Transverse colon (tissue), 4 donors: ENCODE results near the gene KCNJ16. TPM values are rescaled to one million over a fixed set of nuclear protein-coding genes. Genes with fewer than 3 reads are reported as not detected.

Experiments used
- DNase-seq: peaks from one replicate; pipeline ENCODE4 v3.0.0-alpha.2; 2019
- H3K27ac ChIP-seq, 4 donors: fragments of 200-600 bp; sonication (generic); 2 replicates each; pipeline ENCODE4 v1.5.1; 2016 to 2018; ENCODE audit warnings: inconsistent platforms in 4 of 4
- H3K27me3 ChIP-seq: fragments of 200-600 bp; sonication (generic); 2 replicates; pipeline ENCODE4 v1.5.1; 2017; ENCODE audit warnings: inconsistent platforms
- H3K36me3 ChIP-seq, 4 donors: fragments of 200-600 bp; sonication (generic); 2 replicates each; pipeline ENCODE4 v1.5.1; 2017 to 2019; ENCODE audit warnings: inconsistent platforms in 4 of 4
- H3K4me1 ChIP-seq, 4 donors: fragments of 200-600 bp; sonication (generic); 2 replicates each; pipeline ENCODE4 v1.5.1; 2017 to 2020; ENCODE audit warnings: inconsistent platforms in 4 of 4
- H3K4me3 ChIP-seq, 4 donors: fragments of 200-600 bp; sonication (generic); 1 replicate in 1 of 4; 2 replicates in 3 of 4; pipeline versions ENCODE4 v1.5.1 to v1.6.1; 2017 to 2019; ENCODE audit warnings: inconsistent platforms in 4 of 4
- H3K9me3 ChIP-seq, 2 donors: fragments of 200-600 bp; sonication (generic); 2 replicates each; pipeline ENCODE4 v1.5.1; 2017 to 2019; ENCODE audit warnings: inconsistent platforms in 2 of 2
- CTCF ChIP-seq, 5 experiments: fragments of 200-600 bp in 3 of 5; fragments of 450-650 bp in 2 of 5; sonication (generic) in 3 of 5; IDR thresholded peaks; 1 replicate in 2 of 5; 2 replicates in 3 of 5; pipeline ENCODE4 v1.5.1; 2016 to 2017; ENCODE audit warnings: antibody characterized with exemption in 5 of 5, inconsistent platforms in 3 of 5, mild to moderate bottlenecking in 2 of 5, moderate library complexity in 1 of 5
- EP300 ChIP-seq: sonication (generic); formaldehyde crosslinking; IDR thresholded peaks from one replicate; pipeline ENCODE4 v1.6.1; 2017; ENCODE audit warnings: antibody characterized with exemption, low read depth
- POLR2A ChIP-seq: fragments of 450-650 bp; IDR thresholded peaks from one replicate; pipeline ENCODE4 v1.6.1; 2016; ENCODE audit warnings: antibody characterized with exemption, mild to moderate bottlenecking, moderate library complexity
- POLR2AphosphoS5 ChIP-seq, 3 donors: sonication (generic); formaldehyde crosslinking; IDR thresholded peaks; one replicate each; pipeline ENCODE4 v1.6.1; 2016; ENCODE audit warnings: antibody characterized with exemption in 3 of 3
- WGBS, 2 donors: methylation state at CpG; one replicate each; pipeline ENCODE4 v1.1.5; 2018; ENCODE audit warnings: low coverage in 1 of 2; 5-methylcytosine and 5-hydroxymethylcytosine counted together
- in situ Hi-C, 4 donors: fragments of 200-750 bp; cut with MboI; loops; one replicate each; pipeline versions ENCODE4 v1.15.0 to v1.15.1; 2017; ENCODE audit warnings: low sequenced_read_pairs in 3 of 4, low pct_ligation_motif_present in 1 of 4, low pct_unique_long_range_greater_than_20kb in 1 of 4
- intact Hi-C: fragments of 100-400 bp; cut with DNase I; formaldehyde crosslinking; loops from one replicate; pipeline ENCODE4 v1.15.1; 2023; ENCODE audit warnings: low total_unique reads
- total RNA-seq, 4 donors: library from RNA; depleted of rRNA; stranded (reverse); fragments of >200 nt; gene quantifications; one replicate each; pipeline ENCODE4 v1.1.0, GENCODE V29; 2016

Gene KCNJ16
- total RNA-seq, 4 donors from 2014 or later = 0.27 TPM; not detected in 3

- H3K4me1 ChIP-seq = peaks cover 3 to 16% (median 11%) of the 10 kb centered on the region in 4 donors
- TF ChIP-seq POLR2AphosphoS5 (IDR thresholded peaks at IDR 0.05) (no peak), CTCF (IDR thresholded peaks at IDR 0.05) (no peak), POLR2A (no peak), EP300 (no peak)
- in situ Hi-C loops = no loop called here
- no peak overlapping the region for H3K4me3 ChIP-seq
- no peak overlapping the region for H3K27ac ChIP-seq
- H3K9me3 ChIP-seq = no peaks in the 10 kb centered on the region
- DNase-seq = no peak
- 94 to 96% methylated on average over 3 to 11 of the region's 11 CpGs for WGBS, 2 donors
- H3K27me3 ChIP-seq = no peaks in the 10 kb centered on the region
- no peaks in the 10 kb centered on the region for H3K36me3 ChIP-seq
- intact Hi-C loops = loop anchor here (10.0 kb wide), 1 partner anchor 528 kb away; no protein-coding TSS in a partner anchor
These were observed 57.5 kb downstream of the KCNJ16 start for GRCh38 chr17:70132505-70132904.

GRCh38 chr17:70134042-70134441 is 59.0 kb downstream of the KCNJ16 start:
- H3K36me3 ChIP-seq = no peaks in the 10 kb centered on the region
- intact Hi-C loops = loop anchor here (10.0 kb wide), 1 partner anchor 529 kb away; no protein-coding TSS in a partner anchor
- WGBS, 2 donors = 80 to 81% methylated on average over 7 to 8 of the region's 8 CpGs
- DNase-seq = no peak
- H3K4me3 ChIP-seq = no peak overlapping the region
- H3K27me3 ChIP-seq = no peaks in the 10 kb centered on the region
- H3K9me3 ChIP-seq = no peaks in the 10 kb centered on the region
- no peak overlapping the region for H3K27ac ChIP-seq
- no peak for TF ChIP-seq POLR2AphosphoS5 (IDR thresholded peaks at IDR 0.05)
- no peak for TF ChIP-seq CTCF (IDR thresholded peaks at IDR 0.05)
- TF ChIP-seq EP300 = no peak
- TF ChIP-seq POLR2A = no peak
- in situ Hi-C loops = no loop called here
- H3K4me1 ChIP-seq = peaks cover 3 to 31% (median 17%) of the 10 kb centered on the region in 4 donors

GRCh38 chr17:70134777-70135176 is 59.8 kb downstream of the KCNJ16 start:
- no peak overlapping the region for H3K4me3 ChIP-seq
- no peaks in the 10 kb centered on the region for H3K36me3 ChIP-seq
- intact Hi-C loops (loop anchor here (10.0 kb wide), 1 partner anchor 530 kb away; no protein-coding TSS in a partner anchor), in situ Hi-C loops (no loop called here)
- no peaks in the 10 kb centered on the region for H3K27me3 ChIP-seq
- WGBS, 2 donors = 38 to 75% methylated on average over 1 of the region's 1 CpG
- H3K27ac ChIP-seq = no peak overlapping the region
- peaks cover 3 to 38% (median 18%) of the 10 kb centered on the region in 4 donors for H3K4me1 ChIP-seq
- no peak for TF ChIP-seq CTCF (IDR thresholded peaks at IDR 0.05)
- no peaks in the 10 kb centered on the region for H3K9me3 ChIP-seq
- no peak for DNase-seq

GRCh38 chr17:70136131-70136530 is 61.1 kb downstream of the KCNJ16 start:
- peaks cover 3 to 40% (median 18%) of the 10 kb centered on the region in 4 donors for H3K4me1 ChIP-seq
- H3K27ac ChIP-seq = no peak overlapping the region
- no peaks in the 10 kb centered on the region for H3K27me3 ChIP-seq
- no peaks in the 10 kb centered on the region for H3K36me3 ChIP-seq
- DNase-seq = no peak
- no peak overlapping the region for H3K4me3 ChIP-seq
- H3K9me3 ChIP-seq = no peaks in the 10 kb centered on the region
- WGBS, 2 donors = 52 to 54% methylated on average over 5 of the region's 5 CpGs
- TF ChIP-seq EP300 = no peak
- TF ChIP-seq CTCF (IDR thresholded peaks at IDR 0.05) = no peak
- no peak for TF ChIP-seq POLR2A
- TF ChIP-seq POLR2AphosphoS5 (IDR thresholded peaks at IDR 0.05) = no peak
- intact Hi-C loops = loop anchor here (10.0 kb wide), 1 partner anchor 531 kb away; no protein-coding TSS in a partner anchor
- in situ Hi-C loops = no loop called here
